GM21529 (cell line): ENCODE results near the gene TAB2.
A peak's percentile ranks its signal among the peaks of the same experiment; 100 is the strongest.

ENCODE experiments used
- ATAC-seq: cut with Tn5 transposase; IDR thresholded peaks from one replicate; pipeline ENCODE4 v1.9.1; 2021; ENCODE audit not compliant: unreplicated experiment

The TAB2 gene

DNA sequence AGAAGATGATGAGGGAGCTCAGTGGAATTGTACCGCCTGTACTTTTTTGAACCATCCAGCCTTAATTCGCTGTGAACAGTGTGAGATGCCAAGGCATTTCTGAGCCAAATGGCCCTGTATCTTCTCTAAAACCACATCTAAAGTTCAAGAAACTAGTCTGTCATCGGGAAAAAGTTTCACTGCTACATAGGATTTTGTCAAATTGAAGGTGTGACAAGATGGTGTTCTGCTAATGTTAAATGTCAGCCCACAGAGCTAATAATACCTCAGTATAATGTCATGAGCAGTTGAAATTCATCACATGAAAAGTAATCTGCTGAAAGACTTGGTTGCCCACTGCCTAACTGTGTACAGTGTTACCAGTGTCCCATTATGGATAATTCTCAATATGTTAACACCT, 92.1 kb downstream of the TAB2 start:
- ATAC-seq = no peak

DNA sequence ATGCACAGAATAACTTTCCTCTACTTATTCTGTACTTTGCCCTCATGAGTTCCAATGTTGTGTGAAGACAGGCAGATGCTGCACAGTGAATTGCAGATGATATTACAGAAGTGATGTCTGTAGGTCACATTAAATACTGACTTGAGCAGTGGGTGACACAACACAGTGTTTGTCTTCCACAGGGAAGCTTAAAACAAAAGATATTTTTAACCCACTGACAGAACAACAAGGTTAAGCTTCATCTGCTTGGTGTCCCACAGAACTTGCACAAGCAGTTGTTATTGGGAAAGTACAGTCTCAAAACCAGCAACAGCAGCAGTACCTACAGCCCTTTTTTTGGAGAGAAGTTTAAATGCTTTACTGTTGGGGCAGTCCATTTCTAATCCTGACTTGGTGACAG, 93.0 kb downstream of the TAB2 start:
- ATAC-seq = no peak

GRCh38 chr6:149414009-149414408, 96.5 kb downstream of the TAB2 start:
- ATAC-seq = no peak

DNA sequence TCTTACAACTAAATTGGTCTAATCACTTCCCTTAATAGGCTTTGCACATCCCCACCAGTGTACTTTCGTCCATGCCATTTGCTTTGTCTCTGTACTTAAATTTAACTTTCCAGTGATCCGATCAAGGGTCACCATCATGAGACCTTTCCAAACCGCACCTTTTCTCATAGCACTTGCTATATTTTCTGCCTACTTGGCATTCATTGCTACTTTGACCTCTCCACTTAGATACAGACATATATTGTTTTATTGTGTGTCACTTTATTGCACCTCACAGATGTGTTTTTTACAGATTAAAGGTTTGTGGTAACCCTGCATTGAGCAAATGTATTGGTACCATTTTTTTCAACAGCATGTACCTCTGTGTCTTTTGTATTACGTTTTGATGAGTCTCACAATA, 97.3 kb downstream of the TAB2 start:
- ATAC-seq = no peak

- ATAC-seq = no peak
These were observed 102.3 kb downstream of the TAB2 start for GRCh38 chr6:149419696-149420404.

GRCh38 chr6:149421132-149421531, 103.6 kb downstream of the TAB2 start:
- no peak for ATAC-seq

GRCh38 chr6:149422581-149422980, 105.1 kb downstream of the TAB2 start:
- no peak for ATAC-seq

DNA sequence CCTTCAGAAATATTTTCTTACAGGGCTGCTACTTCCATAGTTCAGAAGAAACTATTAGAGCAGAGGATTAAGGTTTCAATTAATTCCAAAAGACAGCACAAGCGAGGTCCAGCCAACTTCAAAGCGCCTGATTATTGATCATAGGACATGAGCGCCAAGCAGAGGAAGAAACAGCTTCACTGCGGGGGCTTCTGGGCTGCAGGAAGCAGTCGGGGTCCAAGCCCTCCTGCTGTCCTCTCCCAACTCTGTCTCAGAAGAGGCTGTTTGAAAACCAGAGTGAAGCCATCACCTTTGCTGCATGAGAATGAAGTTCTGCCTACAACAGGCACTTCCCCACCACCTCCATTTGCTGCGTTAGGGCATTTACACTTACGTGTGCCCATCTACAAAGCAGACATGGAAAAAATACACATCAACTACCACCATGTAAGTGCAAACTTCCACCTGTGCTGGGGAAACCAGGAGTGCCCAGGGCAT, 106.5 kb downstream of the TAB2 start:
- ATAC-seq = no peak

DNA sequence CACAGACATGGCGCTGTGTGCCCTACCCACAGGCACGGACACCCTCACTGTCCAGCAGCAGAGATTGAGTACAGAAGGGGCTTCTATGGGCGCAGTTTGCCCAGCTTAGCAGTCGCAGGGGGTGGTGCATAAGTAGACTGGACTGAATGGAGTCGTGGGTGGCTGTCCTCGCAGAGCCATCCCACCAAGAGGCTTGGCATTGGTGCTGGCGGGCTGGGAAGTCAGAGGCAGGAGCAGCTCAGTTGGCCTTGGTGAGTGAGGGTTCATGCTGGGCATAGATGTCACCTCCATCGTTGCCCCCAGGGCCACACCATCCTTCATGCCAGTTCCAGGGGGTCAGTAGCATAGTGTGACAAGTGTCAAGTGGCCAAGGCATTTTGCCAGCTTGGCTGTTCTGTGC, 107.7 kb downstream of the TAB2 start:
- ATAC-seq = no peak

GRCh38 chr6:149425754-149426153, 108.2 kb downstream of the TAB2 start:
- ATAC-seq = no peak

DNA sequence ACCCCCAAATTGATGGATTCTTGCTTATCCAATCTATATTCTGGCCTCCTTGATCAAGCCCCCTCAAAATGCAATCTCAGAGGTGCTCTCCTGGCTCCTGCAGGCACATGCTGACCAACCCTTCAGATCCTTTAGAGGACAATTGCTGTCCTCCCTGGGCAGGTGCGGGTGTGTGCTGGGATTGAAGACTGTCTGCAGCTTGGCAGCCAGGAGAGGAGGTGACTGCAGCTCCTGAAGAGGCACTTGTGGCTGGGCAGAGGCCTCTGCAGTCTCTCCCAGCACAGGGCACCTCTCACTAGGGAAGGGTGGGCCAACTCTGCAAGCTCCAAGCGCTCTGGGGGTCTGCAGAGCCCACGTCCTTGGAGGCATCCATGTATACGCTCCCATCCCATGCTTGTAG, 111.1 kb downstream of the TAB2 start:
- ATAC-seq = no peak

- no peak for ATAC-seq
These were observed 112.2 kb downstream of the TAB2 start for GRCh38 chr6:149429427-149430360.

- peak; percentile 91 for ATAC-seq
These were observed 114.6 kb downstream of the TAB2 start for GRCh38 chr6:149431905-149432775.

DNA sequence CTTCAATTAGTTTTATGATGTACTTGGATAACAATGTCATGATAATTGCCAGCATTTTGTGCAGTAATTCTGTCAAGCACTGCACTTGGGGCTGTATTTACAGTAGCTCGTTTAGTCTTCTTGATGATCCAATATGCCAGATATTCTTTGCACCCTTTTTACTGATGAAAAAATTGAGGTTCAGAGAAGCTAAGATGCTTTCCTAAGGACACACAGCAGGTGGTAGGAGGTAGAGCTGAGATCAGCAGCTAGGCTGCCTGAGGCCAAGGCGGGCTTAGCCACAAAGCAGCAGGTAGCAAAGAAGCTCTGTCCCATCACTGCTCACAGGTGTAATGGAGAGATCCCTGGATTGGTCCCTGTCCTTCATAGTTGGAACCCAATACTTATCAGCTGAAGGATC, 115.9 kb downstream of the TAB2 start:
- ATAC-seq = no peak

DNA sequence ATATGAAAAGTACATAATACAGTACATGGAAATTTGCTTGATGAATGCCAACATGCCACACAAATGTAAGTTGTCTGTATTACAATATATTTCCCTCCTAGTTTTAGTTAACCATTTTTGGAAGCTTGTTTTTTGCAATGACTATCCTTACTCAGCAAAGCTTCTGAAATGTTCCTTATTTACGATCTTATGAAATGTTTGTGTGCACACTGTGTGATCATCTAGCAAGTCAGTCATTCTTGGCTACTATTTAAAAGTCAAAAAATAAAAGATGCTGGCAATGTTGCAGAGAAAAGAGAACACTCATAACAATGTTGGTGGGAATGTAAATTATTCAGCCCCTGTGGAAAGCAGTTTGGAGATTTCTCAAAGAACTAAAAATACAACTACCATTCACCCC, 116.4 kb downstream of the TAB2 start:
- no peak for ATAC-seq

DNA sequence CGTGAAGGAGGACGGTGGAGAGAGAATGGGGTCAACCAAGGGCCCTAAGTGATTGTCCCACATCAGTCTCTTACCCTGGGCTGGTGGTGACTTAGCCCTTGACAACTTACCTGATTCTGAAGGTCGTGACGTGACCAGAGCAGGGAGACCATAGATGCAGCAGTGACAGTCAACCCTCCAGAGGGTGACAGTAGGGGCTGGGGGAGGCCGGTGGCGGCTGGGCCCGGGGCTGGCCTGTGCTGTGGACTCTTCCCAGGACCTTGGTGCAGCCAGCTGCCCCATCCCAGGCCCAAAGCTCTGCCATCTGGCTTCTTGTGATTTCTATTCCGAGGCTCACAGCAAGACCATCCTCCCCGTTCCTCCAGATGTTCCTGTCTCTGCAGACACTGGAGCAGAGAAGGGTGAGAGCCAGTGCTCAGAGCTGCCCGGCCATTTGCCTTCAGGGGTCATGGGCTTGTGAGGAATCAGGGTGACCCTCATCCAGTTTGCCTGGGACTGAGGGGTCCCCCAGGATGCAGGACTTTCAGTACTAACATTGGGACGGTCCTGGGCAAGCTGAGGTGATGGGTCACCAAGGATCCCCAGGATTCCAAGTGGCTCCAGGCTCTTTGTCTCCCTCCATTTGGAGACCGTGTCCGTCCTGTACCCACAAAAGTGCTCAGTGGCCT, 118.5 kb downstream of the TAB2 start:
- no peak for ATAC-seq

DNA sequence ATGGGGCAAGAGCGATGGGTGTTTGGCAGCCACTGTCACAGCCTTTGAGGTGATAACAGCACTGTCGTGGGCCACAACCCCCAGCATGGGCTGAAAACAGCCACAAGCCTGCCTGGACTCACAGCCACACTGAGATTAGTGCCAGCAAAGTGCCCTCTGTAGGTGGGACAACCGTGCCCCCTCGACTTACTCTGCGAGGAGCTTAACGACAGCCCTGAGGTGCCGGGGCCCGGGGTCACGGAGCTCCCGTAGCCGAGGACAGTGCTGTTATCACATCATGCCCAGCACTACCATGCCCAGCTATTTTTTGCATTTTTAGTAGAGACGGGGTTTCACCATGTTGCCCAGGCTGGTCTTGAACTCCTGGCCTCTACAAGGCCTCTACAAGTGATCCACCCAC, 119.1 kb downstream of the TAB2 start:
- no peak for ATAC-seq

DNA sequence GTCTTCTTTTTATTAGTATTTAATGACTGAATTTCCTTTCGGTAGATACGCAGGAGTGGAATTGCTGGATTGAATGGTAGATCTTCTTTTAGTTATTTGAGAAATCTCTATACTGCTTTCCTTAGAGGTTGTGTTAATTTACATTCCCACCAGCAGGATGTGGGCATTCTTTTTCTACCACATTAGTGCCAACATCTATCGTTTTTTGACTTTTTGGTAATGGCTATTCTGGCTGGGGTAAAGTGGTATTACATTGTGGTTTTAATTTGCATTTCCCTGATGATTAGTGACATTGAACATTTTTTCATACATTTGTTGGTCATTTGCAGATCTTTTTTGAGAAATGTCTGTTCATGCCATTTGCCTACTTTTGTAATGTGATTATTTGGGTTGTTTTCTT, 119.7 kb downstream of the TAB2 start:
- no peak for ATAC-seq

DNA sequence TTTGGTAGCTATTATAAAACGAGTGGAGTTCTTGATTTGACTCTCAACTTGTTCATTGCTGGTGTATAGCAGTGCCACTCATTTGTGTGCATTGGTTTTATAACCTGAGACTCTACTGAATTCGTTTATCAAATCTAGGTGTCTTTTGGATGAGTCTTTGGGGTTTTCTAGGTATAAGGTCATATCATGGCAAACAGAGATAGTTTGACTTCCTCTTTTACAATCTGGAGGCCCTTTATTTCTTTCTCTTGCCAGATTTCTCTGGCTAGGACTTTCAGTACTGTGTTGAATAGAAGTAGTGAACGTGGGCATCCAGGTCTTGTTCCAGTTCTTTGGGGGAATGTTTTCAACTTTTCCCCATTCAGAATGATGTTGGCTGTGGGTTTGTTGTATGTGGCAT, 121.3 kb downstream of the TAB2 start:
- peak; percentile 62 for ATAC-seq

DNA sequence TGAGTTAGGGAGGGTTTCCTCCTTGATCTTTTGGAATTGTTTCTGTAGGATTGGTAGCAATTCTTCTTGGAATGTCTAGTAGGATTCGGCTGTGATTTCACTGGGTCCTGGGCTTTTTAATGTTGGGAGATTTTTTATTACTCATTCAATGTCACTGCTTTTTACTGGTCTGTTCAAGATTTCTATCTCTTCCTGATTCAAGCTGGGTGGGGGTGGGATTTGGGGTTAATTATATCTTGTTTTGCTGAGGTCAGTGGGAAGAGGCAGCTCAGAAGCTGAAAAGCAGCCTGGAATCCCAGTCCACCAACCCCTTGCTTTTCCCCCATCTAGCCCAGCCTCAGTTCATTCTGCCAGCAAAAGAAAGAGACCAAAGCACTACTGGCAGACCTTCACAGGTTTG, 122.1 kb downstream of the TAB2 start:
- no peak for ATAC-seq
